8988T (cell line): Measurements from ENCODE around the gene RERE.

Source experiments
- DNase-seq: peaks from one replicate; pipeline ENCODE4 v3.0.0; 2011

RERE gene

DNA sequence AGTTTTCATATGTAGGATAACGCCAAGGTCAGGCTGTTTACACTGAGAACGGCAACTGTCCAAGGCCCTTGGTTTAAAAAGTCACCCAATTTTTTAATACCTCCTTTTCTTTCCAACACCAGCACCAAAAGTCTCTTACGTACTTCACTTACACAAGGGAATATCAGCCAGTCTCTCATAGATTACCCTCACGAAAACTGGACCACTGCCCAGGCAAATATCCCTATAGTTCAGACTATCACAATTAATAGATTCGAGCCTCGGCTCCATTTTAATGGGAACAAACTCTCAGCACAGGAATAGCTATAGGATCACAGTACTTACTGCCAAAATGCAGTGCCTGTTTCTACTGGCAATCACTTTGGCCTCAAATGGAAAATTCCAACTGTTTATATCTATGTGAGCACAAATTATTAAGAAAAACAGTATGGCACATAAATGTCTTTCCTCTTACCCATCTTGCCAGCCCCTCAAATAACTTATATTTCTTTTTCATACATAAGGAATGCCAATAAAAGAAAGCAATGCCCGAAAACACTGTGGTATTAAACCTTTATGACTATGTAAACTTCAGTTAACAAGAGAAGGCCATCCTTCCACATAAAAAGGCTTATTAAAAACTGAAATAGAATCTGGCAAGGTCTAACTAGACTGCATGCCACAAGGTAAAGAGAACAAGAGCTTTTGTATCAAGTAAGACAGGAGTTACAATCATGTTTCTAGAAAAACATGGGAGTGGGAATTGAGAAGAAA lies 401.7 kb downstream of the RERE start:
- no peak for DNase-seq

GRCh38 chr1:8412183-8412831 lies 405.1 kb downstream of the RERE start:
- no peak for DNase-seq

- DNase-seq, result no peak
Observed at GRCh38 chr1:8411803-8412182, 405.6 kb downstream of the RERE start.

- DNase-seq, result no peak
Observed at GRCh38 chr1:8410791-8411190, 406.6 kb downstream of the RERE start.

GRCh38 chr1:8409606-8410005 lies 407.8 kb downstream of the RERE start:
- no peak for DNase-seq

- no peak for DNase-seq
Observed at GRCh38 chr1:8409106-8409505, 408.3 kb downstream of the RERE start.

DNA sequence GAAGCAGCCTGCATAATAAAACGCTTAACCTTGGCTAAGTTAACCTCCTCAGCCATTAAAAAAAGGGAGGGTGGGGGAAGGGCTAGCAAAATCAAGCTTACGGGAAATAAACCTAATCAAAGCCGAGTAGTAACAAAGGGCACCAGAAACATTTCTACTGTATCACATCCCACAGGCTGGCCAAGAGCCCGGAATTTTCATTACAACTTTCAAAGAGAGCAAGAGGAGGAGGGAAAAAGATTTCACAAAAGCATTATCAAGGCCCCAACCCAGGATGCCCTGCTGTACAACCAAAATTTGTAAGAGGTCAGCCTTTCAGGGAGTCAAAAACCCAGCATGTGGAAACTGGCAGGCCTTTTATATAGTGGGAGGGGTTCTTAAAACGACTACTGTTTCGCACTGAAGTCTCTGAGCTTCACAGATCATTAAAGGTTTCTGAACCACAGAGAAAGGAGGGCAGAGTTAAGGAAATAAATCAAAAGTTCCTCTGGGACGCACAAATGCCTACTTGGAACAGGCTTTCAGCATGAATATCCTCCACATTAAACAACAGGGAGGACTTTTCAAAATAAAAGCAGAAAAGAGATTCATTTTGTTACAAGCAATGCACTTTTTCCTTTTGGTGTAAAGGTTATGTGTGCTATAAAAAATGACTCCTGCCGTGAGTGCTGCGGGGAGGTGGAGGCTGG lies 409.1 kb downstream of the RERE start:
- DNase-seq, result no peak

DNA sequence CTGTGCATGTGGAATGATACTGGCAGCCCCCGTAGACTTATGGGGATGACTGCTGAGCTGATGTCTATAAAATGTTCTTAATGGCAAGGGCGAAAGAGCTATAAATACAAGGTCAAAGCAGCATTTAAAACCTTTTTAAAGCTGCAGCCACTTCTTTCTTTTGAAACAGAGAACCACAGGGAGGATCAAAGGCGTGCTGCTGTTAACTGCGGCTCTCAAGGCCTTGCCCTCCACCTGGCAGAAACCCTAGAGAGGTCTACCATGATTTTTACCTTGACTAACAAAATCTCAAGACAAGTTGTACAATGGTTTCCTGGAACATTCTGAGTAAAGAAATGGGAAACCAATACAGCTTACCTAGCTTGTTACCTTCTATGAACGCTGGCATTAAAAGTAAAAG lies 409.8 kb downstream of the RERE start:
- DNase-seq, result no peak

GRCh38 chr1:8406960-8407359 lies 410.5 kb downstream of the RERE start:
- no peak for DNase-seq

GRCh38 chr1:8406011-8406410 lies 411.4 kb downstream of the RERE start:
- no peak for DNase-seq

DNA sequence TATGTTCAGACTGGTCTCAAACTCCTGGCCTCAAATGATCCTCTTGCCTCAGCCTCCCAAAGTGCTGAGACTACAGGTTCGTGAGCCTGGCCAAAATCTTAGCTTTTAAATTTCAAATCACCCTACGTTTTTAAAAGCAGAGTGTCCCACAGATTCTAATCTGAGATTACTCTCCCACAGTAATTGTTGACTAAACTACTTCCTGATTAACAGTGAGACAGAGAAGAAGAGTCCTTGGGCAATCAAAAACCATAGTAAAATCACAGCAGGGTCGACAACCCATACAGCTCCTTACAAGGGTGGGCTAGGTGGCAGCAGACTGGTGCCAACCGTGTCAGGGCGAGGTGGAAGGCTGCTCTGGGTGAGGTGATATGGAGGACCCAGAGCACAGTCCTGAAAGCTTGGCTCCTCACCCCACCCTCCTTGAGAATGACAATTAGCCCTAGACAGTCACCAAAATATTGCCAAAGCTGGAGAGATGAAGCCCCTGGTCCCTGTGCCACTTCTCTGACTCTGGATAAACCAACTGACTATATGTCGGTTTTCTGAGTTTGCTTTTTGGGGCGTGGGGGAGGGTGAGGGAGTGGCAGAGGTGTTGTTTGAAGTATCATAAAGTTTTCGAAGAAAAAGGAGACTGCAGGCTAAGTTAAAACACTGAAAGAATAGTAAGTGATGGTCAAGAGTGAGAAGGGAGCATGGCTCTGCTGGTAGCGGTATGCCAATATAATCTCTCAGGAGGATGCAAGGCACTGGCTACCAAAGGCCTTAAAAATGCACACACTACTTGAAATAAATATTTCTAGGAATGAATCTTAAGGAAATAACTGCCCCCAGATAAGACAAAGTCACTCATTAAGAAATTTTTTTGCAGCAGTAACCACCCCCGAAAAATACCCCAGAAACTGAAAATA lies 412.7 kb downstream of the RERE start:
- no peak for DNase-seq

DNA sequence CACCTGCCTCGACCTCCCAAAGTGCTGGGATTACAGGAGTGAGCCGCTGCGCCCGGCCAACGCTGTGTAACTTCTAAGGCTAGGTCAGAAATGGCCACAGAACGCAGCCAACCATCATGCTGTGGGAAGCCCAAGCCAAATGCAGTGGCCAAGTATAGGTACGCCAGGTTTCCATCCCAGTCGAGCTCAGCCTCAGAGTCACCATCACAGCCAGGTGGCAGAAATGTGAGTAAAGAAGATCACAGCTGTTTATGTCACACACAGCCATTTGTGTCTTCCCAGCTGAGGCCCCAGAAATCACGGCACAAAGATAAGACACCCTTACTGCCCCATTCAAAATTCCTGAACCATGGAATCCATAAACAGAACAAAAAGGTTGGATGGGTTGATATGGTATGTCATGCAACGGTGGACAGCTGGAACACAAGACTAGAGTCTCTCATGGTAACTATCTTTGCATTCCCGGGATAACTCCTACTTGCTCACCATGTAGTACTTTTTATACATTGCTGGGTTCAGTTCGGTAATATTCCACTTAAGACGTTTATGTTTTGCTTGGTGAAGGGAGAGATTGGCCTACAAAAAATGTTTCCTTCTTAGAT lies 415.2 kb downstream of the RERE start:
- DNase-seq, result no peak

DNA sequence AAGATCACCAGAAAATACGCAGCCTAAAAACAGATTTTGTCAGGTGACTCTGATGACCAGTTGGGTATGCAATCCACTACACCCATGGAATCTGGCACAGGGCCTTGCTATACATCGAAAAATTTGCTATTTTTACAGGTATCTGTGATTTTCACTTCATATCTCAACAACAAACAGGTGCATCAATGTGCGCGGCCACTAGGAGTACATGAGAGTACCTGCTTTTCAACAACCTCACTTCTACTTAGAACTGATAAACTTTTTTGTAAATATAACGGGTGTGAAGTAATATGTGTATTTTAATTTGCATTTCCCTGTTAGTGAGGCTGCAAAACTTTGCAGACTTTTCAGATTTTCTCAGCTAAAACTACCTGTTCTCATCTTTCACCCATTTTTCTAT lies 418.8 kb downstream of the RERE start:
- DNase-seq, result no peak

- no peak for DNase-seq
Observed at GRCh38 chr1:8398086-8398485, 419.4 kb downstream of the RERE start.

- DNase-seq, result no peak
Observed at GRCh38 chr1:8397511-8397910, 419.9 kb downstream of the RERE start.

GRCh38 chr1:8396786-8397406 lies 420.5 kb downstream of the RERE start:
- no peak for DNase-seq

DNA sequence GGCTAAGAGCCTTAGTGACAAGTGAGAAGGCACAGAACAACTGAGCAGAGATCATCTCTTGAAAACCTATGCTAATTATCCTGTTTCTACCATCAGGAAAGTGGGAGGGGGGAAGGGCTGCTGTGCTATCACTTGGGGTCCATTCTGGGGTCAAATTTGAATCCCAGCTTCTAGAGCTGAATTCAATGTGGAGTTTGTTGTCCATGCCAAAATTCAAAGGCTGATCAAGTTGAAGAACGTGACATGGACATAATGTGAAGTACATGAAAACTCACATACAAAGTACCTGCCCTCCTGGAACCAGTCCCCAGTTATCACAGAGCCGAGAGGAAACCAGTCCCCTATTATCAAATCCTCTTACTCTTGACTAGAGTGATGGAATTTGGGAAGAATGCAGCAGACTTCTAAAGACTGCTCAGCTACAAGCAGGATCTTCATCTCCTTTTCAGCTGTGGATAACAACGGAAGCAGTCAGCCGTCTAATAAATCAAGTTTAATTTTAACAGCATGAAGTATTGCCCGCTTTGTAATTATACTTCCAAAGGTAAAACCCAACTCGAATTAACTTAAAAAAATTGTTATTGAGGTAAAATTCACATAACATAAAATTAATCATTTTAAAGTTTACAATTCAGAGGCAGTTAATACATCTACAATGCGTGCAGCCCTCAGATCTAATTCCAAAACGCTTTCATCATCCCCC lies 421.2 kb downstream of the RERE start:
- DNase-seq, result no peak

DNA sequence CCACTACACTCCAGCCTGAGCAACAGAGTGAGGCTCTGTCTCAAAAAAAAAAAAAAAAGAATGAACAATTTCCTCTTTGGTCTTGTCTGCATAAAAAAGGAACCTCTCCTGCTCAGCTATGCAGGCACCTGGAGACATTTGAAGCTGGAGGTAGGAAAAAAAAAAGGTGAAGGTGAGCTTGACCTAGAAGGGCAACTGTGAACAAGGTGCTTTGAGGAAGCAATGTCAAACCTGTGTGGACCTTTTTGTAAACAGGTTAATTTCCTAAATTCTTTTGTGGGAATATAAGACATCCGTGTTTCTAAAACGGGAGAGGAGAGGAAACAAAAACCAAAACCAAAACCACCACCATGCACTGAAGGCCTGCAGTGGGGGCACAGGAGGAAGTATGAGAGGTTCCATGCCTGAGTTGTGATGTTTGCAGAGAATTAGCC lies 422.0 kb downstream of the RERE start:
- no peak for DNase-seq

- DNase-seq, result no peak
Observed at GRCh38 chr1:8394456-8395321, 422.8 kb downstream of the RERE start.

DNA sequence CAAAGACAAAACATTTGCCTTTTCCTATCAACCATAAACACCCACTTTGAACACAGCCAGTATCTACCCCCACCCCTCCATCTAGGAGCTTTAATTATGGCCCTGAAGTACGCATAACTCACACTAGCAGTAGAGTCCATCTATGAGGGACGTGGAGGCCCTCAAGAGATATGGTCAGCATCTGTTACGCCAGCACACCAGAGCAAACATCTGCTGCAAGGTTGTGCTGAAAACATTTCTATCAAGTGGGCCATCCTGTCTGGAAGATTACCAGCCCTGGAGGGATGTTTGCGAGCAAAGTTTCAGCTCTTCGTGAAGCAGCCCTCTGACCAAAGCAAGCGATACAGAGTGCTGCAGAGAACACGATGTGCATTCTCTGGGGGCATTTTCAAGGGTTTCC lies 424.9 kb downstream of the RERE start:
- DNase-seq, result no peak

DNA sequence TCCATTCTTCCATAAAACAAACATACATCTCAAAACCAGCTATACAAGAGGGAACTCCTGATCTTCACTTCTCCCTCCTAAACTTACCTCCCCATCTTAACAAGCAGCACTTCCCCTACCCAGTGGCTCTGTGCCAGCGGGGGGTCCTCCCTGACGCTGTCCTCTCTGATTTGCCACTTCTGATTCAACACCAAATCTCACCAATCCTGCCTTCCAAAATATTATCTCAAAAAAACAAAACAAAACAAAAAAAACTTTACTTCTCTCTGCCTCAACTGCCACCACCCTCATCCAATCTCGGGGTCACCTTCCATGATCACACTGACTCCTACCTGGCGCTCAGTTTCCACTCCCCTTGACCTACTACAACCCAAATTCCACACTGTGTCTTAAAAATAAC lies 426.7 kb downstream of the RERE start:
- no peak for DNase-seq
